Panc1 (cell line): Measurements from ENCODE around the gene CCL15. TPM values are rescaled to one million over a fixed set of nuclear protein-coding genes. Genes with fewer than 3 reads are reported as not detected.
"Not testable (repeated sequence)": the region's sequence is repeated elsewhere in the genome, so short reads cannot be mapped to it uniquely, and the experiment has no call there.

Experiments
- ATAC-seq: fragments of 200-7000 bp; cut with Tn5 transposase; 2 replicates; pipeline ENCODE4 v1.9.1; 2020; ENCODE audit warnings: mild to moderate bottlenecking, moderate library complexity
- BruUV-seq: library from RNA; stranded (reverse); fragments of 400-500 nt; replicated peaks from 2 replicates; lab custom pipeline; 2021; lab: Mats Ljungman, UMichigan
- CTCF ChIA-PET: fragments of 300-600 bp; sonication (Branson Sonifier 250); formaldehyde crosslinking; loops from one replicate; lab custom pipeline; 2022; ENCODE audit warnings: antibody characterized with exemption; lab: Charles Lee
- POLR2A ChIA-PET: fragments of 300-600 bp; sonication (Branson Sonifier 250); formaldehyde crosslinking; loops from one replicate; lab custom pipeline; 2022; ENCODE audit warnings: antibody characterized with exemption; lab: Charles Lee
- DNase-seq: peaks from one replicate; pipeline ENCODE4 v3.0.0-alpha.2; 2010; ENCODE audit warnings: low read depth, low spot score
- H3K27ac ChIP-seq: 2 replicates; pipeline ENCODE4 v1.5.1; 2011; ENCODE audit warnings: mild to moderate bottlenecking, low read length, inconsistent platforms
- H3K27me3 ChIP-seq: fragments of 200-500 bp; sonication (Bioruptor generic); 2 replicates; pipeline ENCODE4 v1.6.0; 2014; ENCODE audit warnings: low read length, inconsistent platforms; ENCODE audit not compliant: control insufficient read depth, insufficient read depth
- H3K36me3 ChIP-seq: fragments of 200-500 bp; sonication (Bioruptor generic); 2 replicates; pipeline ENCODE4 v1.5.1; 2014; ENCODE audit warnings: inconsistent platforms, mild to moderate bottlenecking, low read length, moderate library complexity; ENCODE audit not compliant: control insufficient read depth, insufficient read depth
- H3K4me1 ChIP-seq: 2 replicates; pipeline ENCODE4 v1.5.1; 2011; ENCODE audit warnings: inconsistent platforms, mild to moderate bottlenecking, low read length, moderate library complexity; ENCODE audit not compliant: control insufficient read depth, insufficient read depth
- H3K4me3 ChIP-seq, 2 experiments: 2 replicates each; pipeline ENCODE4 v1.5.1; 2011 to 2012; ENCODE audit warnings: low read depth in 2 of 2, low read length in 2 of 2, mild to moderate bottlenecking in 2 of 2, inconsistent platforms in 1 of 2, moderate library complexity in 1 of 2
- H3K9me3 ChIP-seq: fragments of 200-500 bp; sonication (Bioruptor generic); 2 replicates; pipeline ENCODE4 v1.5.1; 2014; ENCODE audit warnings: low read depth, mild to moderate bottlenecking, inconsistent platforms, low read length, moderate library complexity; ENCODE audit not compliant: control insufficient read depth, insufficient read depth
- CTCF ChIP-seq: fragments of 450-650 bp; IDR thresholded peaks from 2 replicates; pipeline ENCODE4 v1.5.1; 2017; ENCODE audit warnings: mild to moderate bottlenecking
- POLR2AphosphoS5 ChIP-seq: IDR thresholded peaks from 2 replicates; pipeline ENCODE4 v1.6.1; 2012; ENCODE audit warnings: mild to moderate bottlenecking, low read depth, low read length, moderate library complexity
- REST ChIP-seq, 2 experiments: IDR thresholded peaks; 2 replicates each; pipeline ENCODE4 v1.6.1; 2011 to 2012; ENCODE audit warnings: low read depth in 2 of 2, control low read depth in 1 of 2, low read length in 1 of 2, mild to moderate bottlenecking in 1 of 2, moderate library complexity in 1 of 2; ENCODE audit not compliant: insufficient read depth in 1 of 2
- SIN3A ChIP-seq: IDR thresholded peaks from 2 replicates; pipeline ENCODE4 v1.6.1; 2012; ENCODE audit warnings: low read depth, mild to moderate bottlenecking, low read length, moderate library complexity, borderline replicate concordance; ENCODE audit not compliant: insufficient read depth
- TCF7L2 ChIP-seq: IDR thresholded peaks from 2 replicates; pipeline ENCODE4 v1.6.1; 2011; ENCODE audit warnings: mild to moderate bottlenecking, low read depth, low read length, inconsistent platforms
- in situ Hi-C: cut with HindIII; loops from 2 replicates; pipeline ENCODE4 v1.10.0; 2016; ENCODE audit warnings: low sequenced_read_pairs, low pct_unique_long_range_greater_than_20kb
- intact Hi-C: fragments of 100-400 bp; cut with micrococcal nuclease; formaldehyde crosslinking; loops from one replicate; pipeline ENCODE4 v1.10.0; 2022; ENCODE audit not compliant: unreplicated experiment
- total RNA-seq: library from RNA; stranded (reverse); gene quantifications from one replicate; pipeline ENCODE4 v1.2.1, GENCODE V29; 2021; ENCODE audit not compliant: unreplicated experiment

The CCL15 gene
- total RNA-seq, 1 experiment from 2014 or later, result not detected

- Histone ChIP-seq H3K27me3 (peaks cover 10% of the 10 kb centered on the region), H3K4me3 (no peak within 1 kb of the TSS), H3K36me3 (no peaks in the 10 kb centered on the region), H3K9me3 (no peaks in the 10 kb centered on the region), H3K27ac (no peak within 1 kb of the TSS), H3K4me1 (no peaks in the 10 kb centered on the region)
- no TSS peak for BruUV-seq
- POLR2A ChIA-PET, result no interaction called here
- DNase-seq (no peak), ATAC-seq (no peak)
- intact Hi-C loops (no loop called here), in situ Hi-C loops (no loop called here)
- CTCF ChIA-PET, result interaction anchor here (1.2 kb wide), 1 partner anchor 55 kb away, joined by 3 read pairs; no protein-coding TSS in a partner anchor
- no peak for TF ChIP-seq REST (IDR thresholded peaks at IDR 0.05; ENCODE audit: insufficient read depth in 1 of 2, low read depth in 2 of 2, low read length in 1 of 2)
These were observed 16.4 kb upstream of the CCL15 start, which contains the start of gene CCL23 for GRCh38 chr17:36017799-36018198. TSS of gene CCL23 (minus strand) at chr17:36017972. CDS start at chr17:36017897, 75 bp downstream.

GRCh38 chr17:36016555-36016954, 15.2 kb upstream of the CCL15 start:
- Histone ChIP-seq H3K27ac (no peak overlapping the region), H3K36me3 (no peaks in the 10 kb centered on the region), H3K27me3 (peaks cover 10% of the 10 kb centered on the region), H3K4me3 (no peak overlapping the region), H3K4me1 (no peaks in the 10 kb centered on the region), H3K9me3 (no peaks in the 10 kb centered on the region)
- in situ Hi-C loops (no loop called here), intact Hi-C loops (no loop called here)
- DNase-seq, result no peak
- ChIA-PET POLR2A (no interaction called here), CTCF (interaction anchor here (1.2 kb wide), 1 partner anchor 56 kb away, joined by 3 read pairs; no protein-coding TSS in a partner anchor)
- BruUV-seq, result no TSS peak
- ATAC-seq, result no peak
- TF ChIP-seq POLR2AphosphoS5, result no peak
- TF ChIP-seq TCF7L2, result no peak
- TF ChIP-seq CTCF, result no peak
- TF ChIP-seq REST (IDR thresholded peaks at IDR 0.05; ENCODE audit: insufficient read depth in 1 of 2, low read depth in 2 of 2, low read length in 1 of 2), result no peak
- TF ChIP-seq SIN3A, result no peak

GRCh38 chr17:36015895-36016294, 14.5 kb upstream of the CCL15 start:
- DNase-seq, BruUV-seq, ATAC-seq, H3K27ac ChIP-seq, H3K36me3 ChIP-seq, POLR2A ChIA-PET, CTCF ChIA-PET, H3K4me3 ChIP-seq, H3K9me3 ChIP-seq, intact Hi-C loops, H3K4me1 ChIP-seq, in situ Hi-C loops: not testable (repeated sequence)
- peaks cover 12% of the 10 kb centered on the region for H3K27me3 ChIP-seq
